Heart right ventricle (tissue), 16 donors: Measurements from ENCODE around the gene DGKA. TPM values are rescaled to one million over a fixed set of nuclear protein-coding genes. Genes with fewer than 3 reads are reported as not detected.

Source experiments
- ATAC-seq, 8 donors: fragments of 200-7000 bp; cut with Tn5 transposase; one replicate each; pipeline ENCODE4 v1.9.1; 2020; ENCODE audit warnings: mild to moderate bottlenecking in 8 of 8, moderate library complexity in 8 of 8, moderate number of reproducible peaks in 1 of 8
- DNase-seq, 2 donors: peaks; one replicate each; pipeline ENCODE4 v3.0.0-alpha.2; 2020
- H3K27ac ChIP-seq, 10 donors: fragments of 200-600 bp; sonication (generic) in 2 of 10; one replicate each; pipeline versions ENCODE4 v1.5.0 to v1.8.0; 2020 to 2022; ENCODE audit warnings: mild to moderate bottlenecking in 3 of 10
- H3K27me3 ChIP-seq, 7 donors: fragments of 200-600 bp; one replicate each; pipeline ENCODE4 v1.8.0; 2021 to 2022; ENCODE audit warnings: mild to moderate bottlenecking in 2 of 7
- H3K36me3 ChIP-seq, 9 donors: fragments of 200-600 bp; sonication (generic) in 1 of 9; one replicate each; pipeline versions ENCODE4 v1.5.0 to v1.8.0; 2020 to 2022; ENCODE audit warnings: mild to moderate bottlenecking in 2 of 9
- H3K4me1 ChIP-seq, 9 donors: fragments of 200-600 bp; sonication (generic) in 1 of 9; one replicate each; pipeline versions ENCODE4 v1.5.0 to v1.8.0; 2020 to 2022; ENCODE audit warnings: mild to moderate bottlenecking in 4 of 9
- H3K4me3 ChIP-seq, 10 donors: fragments of 200-600 bp; sonication (generic) in 2 of 10; one replicate each; pipeline versions ENCODE4 v1.5.0 to v1.8.0; 2020 to 2022; ENCODE audit warnings: mild to moderate bottlenecking in 7 of 10, moderate library complexity in 2 of 10
- H3K9me3 ChIP-seq, 11 donors: fragments of 200-600 bp in 10 of 11; sonication (generic) in 2 of 11; one replicate each; pipeline versions ENCODE4 v1.5.0 to v1.8.0; 2013 to 2022; ENCODE audit warnings: mild to moderate bottlenecking in 2 of 11, control low read depth in 1 of 11, moderate library complexity in 1 of 11
- WGBS, 2 donors: extraction: QIAGEN DNeasy Blood & Tissue Kit; methylation state at CpG; one replicate each; pipeline ENCODE4 v1.1.7; 2013; ENCODE audit warnings: inconsistent platforms in 1 of 2; 5-methylcytosine and 5-hydroxymethylcytosine counted together
- intact Hi-C, 10 donors: fragments of 100-400 bp; cut with DNase I; formaldehyde crosslinking; loops; one replicate each; pipeline versions ENCODE4 v1.11.1 to v1.14.2; 2022
- polyA plus RNA-seq, 2 donors: library from polyadenylated mRNA; stranded (reverse); fragments of 200-250 nt; gene quantifications; one replicate each; pipeline ENCODE4 v1.2.3, GENCODE V29; 2013
- total RNA-seq, 10 donors: library from RNA; stranded (reverse); fragmentation: NEBNext Ultra II Directional in 3 of 10; extraction: Animal tissue kit (Norgen Biotek cat#: 25700) in 3 of 10; gene quantifications; one replicate each; pipeline versions ENCODE4 v1.2.1 to v1.2.4, GENCODE V29; 2021 to 2023
- TF ChIP-seq, protein P1 (sequence below), 9 donors: fragments of 200-600 bp; sonication (generic) in 2 of 9; IDR thresholded peaks; one replicate each; pipeline versions ENCODE4 v1.5.0 to v1.8.0; 2021 to 2022; ENCODE audit warnings: antibody characterized with exemption in 9 of 9, mild to moderate bottlenecking in 5 of 9, moderate library complexity in 1 of 9
- donor health status: Arrhythmogenic right ventricular cardiomyopathy.
- donor health status: ischemic (EF 13 %, LVEDD 7.1; RV severe dilation, severe dysfunction).
- donor health status: healthy with polysubstance abuse.
- donor health status: DM: no; HTN: yes; CAD: no.
- donor health status: DM: no; HTN: no; CAD: no.
- donor health status: ischemic (EF 25% LVEDD 6.9; RV normal size, moderate dysfunction).
- donor health status: ischemic (EF 25% LVEDD 5.7; RV mildly dilated, moderate dysfunction).
- donor health status: healthy.
- donor health status: DM: yes; HTN: yes; CAD: no.
- donor health status: Ischemic cardiomyopathy.
- donor health status: ischemic (EF 35%, LVEDD 5.7; RV mildly dilated, moderate dysfunction).
- donor health status: nonischemic (EF 11% LVEDD 7.7; RV severe dilation, severe dysfunction).
- donor health status: DM: yes; HTN: yes; CAD: no.
- donor health status: PGD.
- donor health status: ischemic (EF 29% LVEDD 5.4; RV normal size, mild dysfunction).
- donor health status: nonischemic (EF 23%, LVEDD 6.1; RV moderate dilation, normal function).

The DGKA gene
- total and polyA plus RNA-seq, 12 donors, result 4.6 to 17.3 (median 7.3) TPM

DNA sequence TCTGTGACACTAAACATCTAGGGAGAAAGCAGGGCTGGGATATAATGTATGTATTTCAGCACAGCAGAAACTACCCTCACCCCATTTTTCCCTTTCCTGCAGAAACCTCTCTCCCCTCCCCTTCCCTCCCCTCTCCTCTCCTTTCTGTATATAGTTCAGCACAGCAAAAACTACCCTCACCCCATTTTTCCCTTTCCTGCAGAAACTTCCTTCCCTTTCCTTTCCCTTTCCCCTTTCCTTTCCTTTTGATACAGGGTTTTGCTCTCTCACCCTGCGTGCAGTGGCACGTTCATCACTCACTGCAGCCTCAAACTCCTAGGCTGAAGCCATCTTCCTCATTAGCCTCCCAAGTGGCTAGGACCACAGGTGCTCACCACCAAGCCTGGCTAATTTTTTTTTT is 32.8 kb downstream of the DGKA start:
- intact Hi-C loops, result no loop called here
- H3K27ac ChIP-seq, result no peak overlapping the region

DNA sequence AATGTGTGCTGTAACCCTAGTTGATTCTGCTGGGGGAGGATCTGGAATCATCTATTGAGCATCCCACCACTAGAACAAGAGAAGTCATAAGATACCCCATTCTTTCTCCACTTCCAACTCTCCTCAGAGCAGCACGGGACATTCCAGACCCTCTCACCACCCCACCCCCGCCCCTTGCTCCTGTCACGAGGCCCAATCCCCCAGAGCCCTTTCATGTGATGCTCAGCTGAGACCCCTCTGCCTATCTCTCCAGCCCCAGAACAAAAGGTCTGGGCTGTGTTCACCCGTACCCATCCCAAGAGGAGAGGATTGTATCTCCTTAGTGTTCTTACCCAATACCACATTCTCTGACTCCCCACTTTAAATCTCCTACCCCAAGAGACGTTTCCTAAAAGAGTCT is 34.3 kb downstream of the DGKA start:
- 60 to 70% methylated on average over 5 of the region's 5 CpGs for WGBS, 2 donors
- TF ChIP-seq, protein P1, sequence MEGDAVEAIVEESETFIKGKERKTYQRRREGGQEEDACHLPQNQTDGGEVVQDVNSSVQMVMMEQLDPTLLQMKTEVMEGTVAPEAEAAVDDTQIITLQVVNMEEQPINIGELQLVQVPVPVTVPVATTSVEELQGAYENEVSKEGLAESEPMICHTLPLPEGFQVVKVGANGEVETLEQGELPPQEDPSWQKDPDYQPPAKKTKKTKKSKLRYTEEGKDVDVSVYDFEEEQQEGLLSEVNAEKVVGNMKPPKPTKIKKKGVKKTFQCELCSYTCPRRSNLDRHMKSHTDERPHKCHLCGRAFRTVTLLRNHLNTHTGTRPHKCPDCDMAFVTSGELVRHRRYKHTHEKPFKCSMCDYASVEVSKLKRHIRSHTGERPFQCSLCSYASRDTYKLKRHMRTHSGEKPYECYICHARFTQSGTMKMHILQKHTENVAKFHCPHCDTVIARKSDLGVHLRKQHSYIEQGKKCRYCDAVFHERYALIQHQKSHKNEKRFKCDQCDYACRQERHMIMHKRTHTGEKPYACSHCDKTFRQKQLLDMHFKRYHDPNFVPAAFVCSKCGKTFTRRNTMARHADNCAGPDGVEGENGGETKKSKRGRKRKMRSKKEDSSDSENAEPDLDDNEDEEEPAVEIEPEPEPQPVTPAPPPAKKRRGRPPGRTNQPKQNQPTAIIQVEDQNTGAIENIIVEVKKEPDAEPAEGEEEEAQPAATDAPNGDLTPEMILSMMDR (IDR thresholded peaks at IDR 0.05), result no peak
- Histone ChIP-seq H3K27ac (no peak overlapping the region), H3K36me3 (peaks cover 0 to 19% (median 0%) of the 10 kb centered on the region in 9 donors), H3K4me3 (no peak overlapping the region), H3K9me3 (no peaks in the 10 kb centered on the region), H3K4me1 (peaks cover 11 to 20% (median 15%) of the 10 kb centered on the region in 9 donors), H3K27me3 (no peaks in the 10 kb centered on the region)
- intact Hi-C loops, result no loop called here
- ATAC-seq (no peak), DNase-seq (no peak)

More for the DNA sequence above, 32.8 kb downstream of the DGKA start:
- ATAC-seq, result no peak
- DNase-seq, result no peak
- H3K4me1 ChIP-seq, result peaks cover 11 to 20% (median 15%) of the 10 kb centered on the region in 9 donors
- WGBS, 2 donors, result 77 to 78% methylated on average over 2 of the region's 2 CpGs
- no peaks in the 10 kb centered on the region for H3K9me3 ChIP-seq
- H3K4me3 ChIP-seq, result no peak overlapping the region
- H3K36me3 ChIP-seq, result peaks cover 0 to 5% (median 0%) of the 10 kb centered on the region in 9 donors
- TF ChIP-seq, protein P1 (IDR thresholded peaks at IDR 0.05), result no peak
- no peaks in the 10 kb centered on the region for H3K27me3 ChIP-seq

DNA sequence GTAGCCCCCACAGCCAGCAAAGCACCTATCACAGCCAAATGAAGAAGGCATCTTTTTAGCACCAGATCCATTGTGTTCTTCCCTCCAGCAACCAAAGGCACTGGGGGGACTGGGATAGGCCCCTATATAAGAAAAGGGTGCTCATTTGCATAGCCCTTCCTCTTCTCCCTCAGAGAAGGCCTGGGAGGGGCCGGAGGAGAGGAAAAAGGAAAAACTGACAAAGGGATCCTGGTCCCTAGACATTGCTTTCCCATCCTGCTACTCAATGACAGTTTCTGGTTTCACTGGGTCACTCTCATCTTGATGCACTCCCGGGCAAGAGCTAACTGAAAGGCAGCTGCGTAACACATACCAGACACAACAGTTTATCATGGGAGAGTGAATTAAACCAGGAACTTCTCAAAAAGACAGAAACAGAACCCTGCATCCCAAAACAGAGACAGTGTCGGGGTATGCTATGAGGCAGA is 35.0 kb downstream of the DGKA start, which contains the start of gene PMEL:
Gene PMEL, minus strand, starts transcription at position 102 of the 467 bp plus-strand sequence. Its CDS starts 31 bp downstream, at position 71.
- WGBS, 2 donors, result 6 to 7% methylated on average over 4 of the region's 4 CpGs
- intact Hi-C loops, result no loop called here

DNA sequence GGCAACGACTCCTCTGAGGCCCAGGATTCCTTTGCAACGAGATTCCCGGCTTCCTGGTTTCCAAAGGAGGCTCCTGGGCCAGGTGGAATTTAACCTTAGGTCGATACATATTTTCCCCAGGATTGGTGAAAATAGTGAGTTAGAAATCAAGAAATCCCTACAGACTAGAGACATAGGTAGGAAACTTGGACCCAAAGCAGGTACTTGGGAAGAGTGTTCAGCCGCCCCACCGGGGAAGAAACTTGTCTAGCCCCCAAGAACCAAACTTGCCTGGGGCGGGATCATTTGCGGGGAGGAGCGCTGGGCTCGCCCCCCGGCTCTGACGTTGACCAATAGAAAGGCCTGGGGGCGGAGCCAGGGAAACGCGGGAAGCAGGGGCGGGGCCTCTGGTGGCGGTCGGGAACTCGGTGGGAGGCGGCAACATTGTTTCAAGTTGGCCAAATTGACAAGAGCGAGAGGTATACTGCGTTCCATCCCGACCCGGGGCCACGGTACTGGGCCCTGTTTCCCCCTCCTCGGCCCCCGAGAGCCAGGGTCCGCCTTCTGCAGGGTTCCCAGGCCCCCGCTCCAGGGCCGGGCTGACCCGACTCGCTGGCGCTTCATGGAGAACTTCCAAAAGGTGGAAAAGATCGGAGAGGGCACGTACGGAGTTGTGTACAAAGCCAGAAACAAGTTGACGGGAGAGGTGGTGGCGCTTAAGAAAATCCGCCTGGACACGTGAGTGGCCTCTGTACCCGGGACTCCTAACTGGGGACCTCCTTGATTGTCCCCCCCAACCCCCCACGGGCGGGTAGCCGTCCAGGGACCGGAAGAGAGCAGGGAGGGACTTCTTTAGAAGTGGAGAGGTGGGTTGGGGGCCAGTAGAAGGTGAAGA is 35.7 kb downstream of the DGKA start, which contains the start of gene CDK2:
Gene CDK2, plus strand, starts transcription at position 423 of the 874 bp plus-strand sequence. Its CDS starts 179 bp downstream, at position 602.
- intact Hi-C loops, result no loop called here
- ATAC-seq, result peak; percentile 95 to 99 (median 98)
- Histone ChIP-seq H3K4me3 (peak within 1 kb of the TSS; percentile 69 to 94 (median 81)), H3K9me3 (no peaks in the 10 kb centered on the region), H3K27me3 (no peaks in the 10 kb centered on the region), H3K27ac (peak within 1 kb of the TSS; percentile 32 to 91 (median 86)), H3K4me1 (peaks cover 11 to 20% (median 15%) of the 10 kb centered on the region in 9 donors), H3K36me3 (peaks cover 0 to 33% (median 0%) of the 10 kb centered on the region in 9 donors)
- WGBS, 2 donors, result 0 to 1% methylated on average over 45 of the region's 45 CpGs
- TF ChIP-seq, protein P1 (IDR thresholded peaks at IDR 0.05), result no peak
- peak; percentile 95 to 96 for DNase-seq

More for the DNA sequence above, 35.0 kb downstream of the DGKA start, which contains the start of gene PMEL:
- H3K27me3 ChIP-seq, result no peaks in the 10 kb centered on the region
- TF ChIP-seq, protein P1 (IDR thresholded peaks at IDR 0.05), result no peak
- H3K4me3 ChIP-seq, result peak within 1 kb of the TSS; percentile 69 to 94 (median 81)
- DNase-seq, result no peak
- peak in 7 of 8 donors; percentile 2 to 36 (median 10) for ATAC-seq
- peaks cover 11 to 20% (median 15%) of the 10 kb centered on the region in 9 donors for H3K4me1 ChIP-seq
- peaks cover 0 to 27% (median 0%) of the 10 kb centered on the region in 9 donors for H3K36me3 ChIP-seq
- peak within 1 kb of the TSS; percentile 32 to 91 (median 86) for H3K27ac ChIP-seq
- no peaks in the 10 kb centered on the region for H3K9me3 ChIP-seq
